Parathyroid adenoma (tissue), 2 donors: ENCODE results near the gene FBXW5.

ENCODE experiments used
- H2AFZ ChIP-seq: fragments of 300-600 bp; sonication (generic); one replicate; pipeline ENCODE4 v1.7.0; 2017; ENCODE audit warnings: antibody characterized with exemption, mild to moderate bottlenecking
- H3K27ac ChIP-seq: fragments of 300-600 bp; sonication (generic); one replicate; pipeline ENCODE4 v1.7.0; 2017
- H3K27me3 ChIP-seq: fragments of 300-600 bp; sonication (generic); one replicate; pipeline ENCODE4 v1.7.0; 2017; ENCODE audit warnings: low read length; ENCODE audit not compliant: control insufficient read depth, insufficient read depth
- H3K36me3 ChIP-seq: fragments of 300-600 bp; sonication (generic); one replicate; pipeline ENCODE4 v1.7.0; 2017; ENCODE audit warnings: low read length; ENCODE audit not compliant: control insufficient read depth, insufficient read depth
- H3K4me1 ChIP-seq: fragments of 300-600 bp; sonication (generic); one replicate; pipeline ENCODE4 v1.7.0; 2017; ENCODE audit warnings: control low read depth
- H3K4me2 ChIP-seq: fragments of 300-600 bp; sonication (generic); one replicate; pipeline ENCODE4 v1.7.0; 2017; ENCODE audit warnings: low read length
- H3K4me3 ChIP-seq: fragments of 300-600 bp; sonication (generic); one replicate; pipeline ENCODE4 v1.7.0; 2017; ENCODE audit warnings: low read depth, low read length
- H3K79me2 ChIP-seq: fragments of 300-600 bp; sonication (generic); one replicate; pipeline ENCODE4 v1.7.0; 2017; ENCODE audit warnings: control low read depth
- H3K9ac ChIP-seq: fragments of 300-600 bp; sonication (generic); one replicate; pipeline ENCODE4 v1.7.0; 2017; ENCODE audit warnings: mild to moderate bottlenecking
- H3K9me3 ChIP-seq: fragments of 300-600 bp; sonication (generic); one replicate; pipeline ENCODE4 v1.7.0; 2017; ENCODE audit warnings: low read length; ENCODE audit not compliant: control insufficient read depth
- TF ChIP-seq, protein P1 (sequence below): fragments of 300-600 bp; sonication (generic); IDR thresholded peaks from one replicate; pipeline ENCODE4 v1.7.0; 2017; ENCODE audit warnings: antibody characterized with exemption, mild to moderate bottlenecking
- donor health status: primary hyperparathyroidism.

The FBXW5 gene

GRCh38 chr9:136983167-136983566, 38.6 kb upstream of the FBXW5 start:
- Histone ChIP-seq H3K27ac (no peak overlapping the region), H3K4me1 (no peaks in the 10 kb centered on the region), H3K9ac (no peak overlapping the region), H3K4me3 (no peak overlapping the region), H2AFZ (no peak overlapping the region), H3K79me2 (no peaks in the 10 kb centered on the region), H3K9me3 (no peaks in the 10 kb centered on the region), H3K36me3 (no peaks in the 10 kb centered on the region), H3K4me2 (no peak overlapping the region), H3K27me3 (no peaks in the 10 kb centered on the region)
- TF ChIP-seq, protein P1, sequence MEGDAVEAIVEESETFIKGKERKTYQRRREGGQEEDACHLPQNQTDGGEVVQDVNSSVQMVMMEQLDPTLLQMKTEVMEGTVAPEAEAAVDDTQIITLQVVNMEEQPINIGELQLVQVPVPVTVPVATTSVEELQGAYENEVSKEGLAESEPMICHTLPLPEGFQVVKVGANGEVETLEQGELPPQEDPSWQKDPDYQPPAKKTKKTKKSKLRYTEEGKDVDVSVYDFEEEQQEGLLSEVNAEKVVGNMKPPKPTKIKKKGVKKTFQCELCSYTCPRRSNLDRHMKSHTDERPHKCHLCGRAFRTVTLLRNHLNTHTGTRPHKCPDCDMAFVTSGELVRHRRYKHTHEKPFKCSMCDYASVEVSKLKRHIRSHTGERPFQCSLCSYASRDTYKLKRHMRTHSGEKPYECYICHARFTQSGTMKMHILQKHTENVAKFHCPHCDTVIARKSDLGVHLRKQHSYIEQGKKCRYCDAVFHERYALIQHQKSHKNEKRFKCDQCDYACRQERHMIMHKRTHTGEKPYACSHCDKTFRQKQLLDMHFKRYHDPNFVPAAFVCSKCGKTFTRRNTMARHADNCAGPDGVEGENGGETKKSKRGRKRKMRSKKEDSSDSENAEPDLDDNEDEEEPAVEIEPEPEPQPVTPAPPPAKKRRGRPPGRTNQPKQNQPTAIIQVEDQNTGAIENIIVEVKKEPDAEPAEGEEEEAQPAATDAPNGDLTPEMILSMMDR = no peak

GRCh38 chr9:136982232-136983051, 37.9 kb upstream of the FBXW5 start, which contains the start of gene LCNL1:
LCNL1 (plus strand) TSS chr9:136982993; CDS start chr9:136983587, 594 bp downstream.
- Histone ChIP-seq H3K4me1 (no peaks in the 10 kb centered on the region), H2AFZ (no peak within 1 kb of the TSS), H3K9me3 (no peaks in the 10 kb centered on the region), H3K27me3 (no peaks in the 10 kb centered on the region), H3K27ac (peak within 1 kb of the TSS; percentile 44), H3K9ac (no peak within 1 kb of the TSS), H3K4me3 (no peak within 1 kb of the TSS), H3K36me3 (no peaks in the 10 kb centered on the region), H3K4me2 (no peak within 1 kb of the TSS), H3K79me2 (no peaks in the 10 kb centered on the region)
- TF ChIP-seq, protein P1 = no peak

DNA sequence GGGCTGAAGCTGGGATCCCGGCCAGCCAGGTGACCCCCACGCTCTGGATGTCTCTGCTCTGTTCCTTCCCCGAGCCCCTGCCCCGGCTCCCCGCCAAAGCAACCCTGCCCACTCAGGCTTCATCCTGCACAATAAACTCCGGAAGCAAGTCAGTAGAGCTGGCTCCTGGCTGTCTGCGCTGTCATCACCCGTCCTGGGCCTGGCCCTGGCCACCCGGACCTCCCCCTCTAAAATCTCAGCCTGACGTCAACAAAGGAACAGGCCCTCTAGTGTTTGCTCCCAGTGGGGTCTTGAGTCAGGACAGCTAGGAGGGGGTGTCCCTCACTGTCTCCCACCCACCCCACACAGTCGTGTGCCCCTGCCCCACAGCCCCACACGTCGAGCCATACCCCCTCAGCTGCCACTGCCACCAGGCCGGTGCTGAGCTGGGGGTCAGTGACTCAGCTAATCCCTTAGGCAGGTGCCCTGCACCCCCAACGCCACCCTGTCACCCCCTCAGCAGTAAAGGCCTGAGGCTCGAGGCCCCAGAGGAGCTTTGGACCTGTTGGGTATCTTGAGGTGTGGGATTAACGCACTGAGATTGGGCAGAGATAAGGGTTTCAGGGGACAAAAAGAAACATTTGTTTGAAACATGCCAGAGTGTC, 37.2 kb upstream of the FBXW5 start:
- Histone ChIP-seq H2AFZ (no peak overlapping the region), H3K4me1 (no peaks in the 10 kb centered on the region), H3K27me3 (no peaks in the 10 kb centered on the region), H3K27ac (peak overlapping the region; percentile 44), H3K79me2 (no peaks in the 10 kb centered on the region), H3K36me3 (no peaks in the 10 kb centered on the region), H3K9me3 (no peaks in the 10 kb centered on the region), H3K9ac (no peak overlapping the region), H3K4me2 (no peak overlapping the region), H3K4me3 (no peak overlapping the region)
- TF ChIP-seq, protein P1 = no peak

DNA sequence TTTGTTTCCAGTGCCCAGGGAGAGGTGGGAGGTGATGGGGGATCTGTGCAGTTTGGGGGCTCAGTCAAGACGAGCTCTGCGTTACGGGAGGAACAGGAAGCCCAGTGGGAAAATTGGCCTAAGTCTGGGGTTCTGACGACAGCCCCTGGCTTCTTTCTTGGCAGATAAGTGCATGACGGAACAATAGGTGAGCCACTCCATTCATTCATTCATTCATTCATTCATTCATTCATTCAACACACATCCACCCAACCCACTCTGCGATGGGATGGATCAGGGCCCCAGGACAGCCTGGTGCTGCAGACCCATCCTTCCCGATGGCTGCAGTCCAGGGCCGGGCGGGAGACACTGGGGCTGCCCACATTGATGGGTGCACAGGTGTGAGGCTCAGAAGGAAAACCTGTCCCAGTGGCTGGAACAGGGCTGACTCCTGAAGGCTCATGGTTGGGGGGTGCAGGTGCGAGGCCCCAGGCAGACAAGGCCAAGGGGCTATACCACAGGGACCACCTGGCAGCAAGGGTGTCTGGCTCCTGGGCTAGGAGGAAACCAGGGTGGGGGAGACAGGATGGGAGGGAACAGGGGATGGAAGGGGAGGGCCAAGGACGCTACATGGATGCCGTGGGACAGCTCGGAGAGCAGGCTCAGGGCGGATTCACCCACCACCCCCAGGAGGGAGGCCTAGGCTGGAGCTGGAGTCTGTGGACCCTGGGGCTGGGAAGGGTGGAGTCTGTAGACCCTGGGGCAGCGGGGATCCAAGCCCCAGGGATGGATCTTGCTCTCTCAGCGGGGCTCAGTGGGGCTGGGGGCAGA, 36.3 kb upstream of the FBXW5 start:
- TF ChIP-seq, protein P1 = no peak
- H3K4me2 ChIP-seq = no peak overlapping the region
- H3K79me2 ChIP-seq = no peaks in the 10 kb centered on the region
- H3K4me1 ChIP-seq = no peaks in the 10 kb centered on the region
- H3K36me3 ChIP-seq = no peaks in the 10 kb centered on the region
- H3K9me3 ChIP-seq = no peaks in the 10 kb centered on the region
- H3K27me3 ChIP-seq = no peaks in the 10 kb centered on the region
- no peak overlapping the region for H2AFZ ChIP-seq
- H3K4me3 ChIP-seq = no peak overlapping the region
- no peak overlapping the region for H3K9ac ChIP-seq
- peak overlapping the region; percentile 24 for H3K27ac ChIP-seq
